ENCODE results near the gene TSPAN8. TPM values are rescaled to one million over a fixed set of nuclear protein-coding genes. Genes with fewer than 3 reads are reported as not detected.
"Not testable (repeated sequence)": the region's sequence is repeated elsewhere in the genome, so short reads cannot be mapped to it uniquely, and the experiment has no call there.

TSPAN8 gene
- total RNA-seq, 4 donors from 2014 or later, result 0.29 to 16.3 (median 1.6) TPM

DNA sequence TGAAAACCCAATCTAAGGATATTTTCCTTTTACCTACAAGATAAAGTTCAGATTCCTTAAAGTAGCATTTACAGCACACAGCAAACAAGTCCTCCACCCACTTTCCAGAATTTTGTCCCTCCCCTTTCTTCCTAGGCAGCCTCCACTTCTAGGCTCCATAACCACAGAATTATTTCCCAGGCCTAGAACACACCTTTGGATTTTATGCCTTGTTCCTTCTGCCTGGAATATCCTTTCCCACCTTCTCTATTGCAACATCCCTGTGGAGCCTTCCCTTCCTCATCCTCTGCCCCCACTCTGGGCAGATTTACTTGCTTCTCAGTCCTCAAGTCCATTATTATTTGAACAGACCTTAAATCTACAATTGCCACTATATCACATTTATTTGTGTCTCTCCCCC lies 2.1 kb upstream of the TSPAN8 start:
- intact Hi-C loops (cut with DNase I; ENCODE audit: low total_unique reads), result no loop called here

DNA sequence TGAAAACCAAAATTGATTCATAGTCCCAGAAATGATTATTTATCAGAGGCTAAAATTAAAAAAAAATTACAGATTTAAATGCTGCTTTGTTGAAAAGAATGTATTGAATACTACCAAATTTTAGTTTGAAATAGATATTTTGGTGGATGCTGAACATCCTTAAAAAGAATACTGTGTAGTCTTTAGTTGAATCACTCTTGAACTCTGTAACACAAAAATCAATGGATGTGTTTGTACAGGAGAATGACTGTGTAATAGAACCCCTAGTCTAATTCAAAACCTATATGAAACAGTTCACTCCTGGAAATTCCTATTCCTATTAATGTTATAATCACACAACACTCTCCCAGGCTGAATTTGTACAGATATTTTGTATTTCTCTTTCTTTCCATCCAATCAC lies 1.5 kb upstream of the TSPAN8 start:
- no peak for TF ChIP-seq CTCF (IDR thresholded peaks at IDR 0.05)
- no peak for TF ChIP-seq POLR2A (IDR thresholded peaks at IDR 0.05)
- Histone ChIP-seq H3K4me3 (no peak overlapping the region), H3K27ac (no peak overlapping the region), H3K36me3 (no peaks in the 10 kb centered on the region), H3K4me1 (no peaks in the 10 kb centered on the region), H3K27me3 (no peaks in the 10 kb centered on the region), H3K9me3 (no peaks in the 10 kb centered on the region)
- intact Hi-C loops (cut with DNase I; ENCODE audit: low total_unique reads), result no loop called here
- no peak for DNase-seq

More for the DNA sequence above, 2.1 kb upstream of the TSPAN8 start:
- TF ChIP-seq POLR2A (IDR thresholded peaks at IDR 0.05) (no peak), CTCF (IDR thresholded peaks at IDR 0.05) (no peak)
- H3K4me1 ChIP-seq, result no peaks in the 10 kb centered on the region
- H3K36me3 ChIP-seq, result no peaks in the 10 kb centered on the region
- H3K27ac ChIP-seq, result no peak overlapping the region
- H3K9me3 ChIP-seq, result no peaks in the 10 kb centered on the region
- H3K27me3 ChIP-seq, result no peaks in the 10 kb centered on the region
- DNase-seq, result no peak
- no peak overlapping the region for H3K4me3 ChIP-seq

DNA sequence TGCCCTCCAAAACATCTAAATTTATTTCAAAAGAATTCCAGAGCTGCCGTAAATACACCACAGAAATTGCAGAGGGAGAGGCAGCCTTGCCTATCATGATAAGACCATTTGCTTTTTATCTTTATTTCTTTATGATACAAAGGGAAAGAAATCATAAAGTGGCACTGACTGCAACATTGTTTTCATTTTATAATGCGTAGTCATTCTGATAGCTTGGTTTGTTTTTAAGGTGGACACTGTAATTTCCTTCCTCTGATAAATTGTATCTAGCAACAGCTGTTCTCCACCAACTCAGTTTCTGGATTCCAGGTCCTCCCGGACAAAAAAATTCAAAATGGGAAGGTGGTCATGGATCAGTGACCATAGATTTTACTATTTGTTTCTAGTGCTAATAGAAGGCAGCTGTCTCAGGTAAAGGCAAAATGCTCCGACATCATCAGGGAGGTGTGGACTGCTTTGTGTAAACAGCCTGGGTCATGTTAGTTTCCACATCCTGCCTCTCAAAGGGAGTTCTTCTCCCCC lies 623 bp upstream of the TSPAN8 start:
- Histone ChIP-seq H3K4me1 (no peaks in the 10 kb centered on the region), H3K36me3 (no peaks in the 10 kb centered on the region), H3K4me3 (peak overlapping the region in 1 of 2 donors; percentile 1), H3K27ac (no peak overlapping the region), H3K27me3 (no peaks in the 10 kb centered on the region), H3K9me3 (no peaks in the 10 kb centered on the region)
- no peak for DNase-seq
- intact Hi-C loops (cut with DNase I; ENCODE audit: low total_unique reads), result no loop called here
- no peak for TF ChIP-seq POLR2A (IDR thresholded peaks at IDR 0.05)
- no peak for TF ChIP-seq CTCF (IDR thresholded peaks at IDR 0.05)

DNA sequence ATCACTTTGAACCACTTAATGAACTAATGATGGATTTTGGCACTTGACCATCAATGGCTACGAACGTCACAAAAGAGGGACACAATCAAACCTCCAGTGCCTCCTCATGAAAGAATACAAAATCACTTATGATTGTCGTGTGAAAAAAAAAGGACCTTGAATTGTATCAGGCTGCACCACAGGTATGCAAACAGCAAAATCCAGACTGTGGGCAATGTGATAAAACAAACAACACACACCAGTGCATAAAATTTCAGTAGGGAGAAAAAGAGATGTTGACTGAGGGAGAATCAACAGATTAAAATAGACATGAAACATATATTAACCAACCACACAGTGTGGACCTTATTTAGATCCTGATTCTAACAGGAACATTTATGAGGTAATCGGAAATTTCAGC lies 2.6 kb downstream of the TSPAN8 start:
- DNase-seq, result no peak
- TF ChIP-seq CTCF (IDR thresholded peaks at IDR 0.05) (no peak), POLR2A (IDR thresholded peaks at IDR 0.05) (no peak)
- intact Hi-C loops (cut with DNase I; ENCODE audit: low total_unique reads), result no loop called here
- no peak overlapping the region for H3K4me3 ChIP-seq
- H3K36me3 ChIP-seq, result no peaks in the 10 kb centered on the region
- H3K4me1 ChIP-seq, result no peaks in the 10 kb centered on the region
- H3K9me3 ChIP-seq, result no peaks in the 10 kb centered on the region
- no peak overlapping the region for H3K27ac ChIP-seq
- H3K27me3 ChIP-seq, result no peaks in the 10 kb centered on the region

DNA sequence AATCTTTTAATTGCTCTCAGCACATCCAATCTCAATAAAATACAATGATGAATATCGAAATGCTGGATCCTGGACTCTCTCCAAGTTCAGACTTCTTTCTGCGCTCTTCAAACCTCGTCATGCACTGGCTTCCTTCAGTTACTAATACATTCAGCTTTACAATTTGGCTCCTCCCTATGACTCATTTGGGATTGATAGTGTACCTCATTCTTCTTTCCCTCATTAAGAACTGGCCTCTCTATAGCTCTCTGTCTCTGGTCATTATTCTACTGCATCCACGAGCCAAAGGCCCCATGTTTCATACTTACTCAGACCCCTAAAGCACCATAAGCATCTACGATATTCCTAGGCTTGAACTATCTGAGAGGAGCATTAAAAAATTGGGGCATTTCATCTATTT lies 4.9 kb downstream of the TSPAN8 start:
- no peaks in the 10 kb centered on the region for H3K4me1 ChIP-seq
- no peak overlapping the region for H3K4me3 ChIP-seq
- H3K27me3 ChIP-seq, result no peaks in the 10 kb centered on the region
- no peak for DNase-seq
- H3K36me3 ChIP-seq, result no peaks in the 10 kb centered on the region
- TF ChIP-seq POLR2A (IDR thresholded peaks at IDR 0.05) (no peak), CTCF (IDR thresholded peaks at IDR 0.05) (no peak)
- H3K9me3 ChIP-seq, result no peaks in the 10 kb centered on the region
- no peak overlapping the region for H3K27ac ChIP-seq
- intact Hi-C loops (cut with DNase I; ENCODE audit: low total_unique reads), result no loop called here

DNA sequence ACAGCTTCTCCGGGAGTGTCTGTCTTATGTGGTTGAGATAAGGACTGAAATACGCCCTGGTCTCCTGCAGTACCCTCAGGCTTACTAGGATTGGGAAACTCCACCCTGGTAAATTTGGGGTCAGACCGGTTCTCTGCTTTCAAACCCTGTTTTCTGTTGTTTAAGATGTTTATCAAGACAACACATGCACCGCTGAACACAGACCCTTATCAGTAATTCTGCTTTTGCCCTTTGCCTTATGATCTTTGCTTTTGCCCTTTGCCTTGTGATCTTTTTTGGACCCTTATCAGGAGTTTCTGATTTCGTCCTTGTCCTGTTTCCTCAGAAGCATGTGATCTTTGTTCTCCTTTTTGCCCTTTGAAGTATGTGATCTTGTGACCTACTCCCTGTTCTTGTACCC lies 7.8 kb downstream of the TSPAN8 start:
- intact Hi-C loops (cut with DNase I; ENCODE audit: low total_unique reads); H3K27me3 ChIP-seq; H3K4me3 ChIP-seq; H3K36me3 ChIP-seq; H3K9me3 ChIP-seq; H3K27ac ChIP-seq; DNase-seq; H3K4me1 ChIP-seq: not testable (repeated sequence)
